NCI-H69 (cell line): ENCODE measurements around the gene TPCN1.
A peak's percentile ranks its signal among the peaks of the same experiment; 100 is the strongest.

ENCODE experiments used
- DNase-seq: peaks from one replicate; lab custom pipeline; 2025; lab: John Stamatoyannopoulos, UW

The TPCN1 gene

DNA sequence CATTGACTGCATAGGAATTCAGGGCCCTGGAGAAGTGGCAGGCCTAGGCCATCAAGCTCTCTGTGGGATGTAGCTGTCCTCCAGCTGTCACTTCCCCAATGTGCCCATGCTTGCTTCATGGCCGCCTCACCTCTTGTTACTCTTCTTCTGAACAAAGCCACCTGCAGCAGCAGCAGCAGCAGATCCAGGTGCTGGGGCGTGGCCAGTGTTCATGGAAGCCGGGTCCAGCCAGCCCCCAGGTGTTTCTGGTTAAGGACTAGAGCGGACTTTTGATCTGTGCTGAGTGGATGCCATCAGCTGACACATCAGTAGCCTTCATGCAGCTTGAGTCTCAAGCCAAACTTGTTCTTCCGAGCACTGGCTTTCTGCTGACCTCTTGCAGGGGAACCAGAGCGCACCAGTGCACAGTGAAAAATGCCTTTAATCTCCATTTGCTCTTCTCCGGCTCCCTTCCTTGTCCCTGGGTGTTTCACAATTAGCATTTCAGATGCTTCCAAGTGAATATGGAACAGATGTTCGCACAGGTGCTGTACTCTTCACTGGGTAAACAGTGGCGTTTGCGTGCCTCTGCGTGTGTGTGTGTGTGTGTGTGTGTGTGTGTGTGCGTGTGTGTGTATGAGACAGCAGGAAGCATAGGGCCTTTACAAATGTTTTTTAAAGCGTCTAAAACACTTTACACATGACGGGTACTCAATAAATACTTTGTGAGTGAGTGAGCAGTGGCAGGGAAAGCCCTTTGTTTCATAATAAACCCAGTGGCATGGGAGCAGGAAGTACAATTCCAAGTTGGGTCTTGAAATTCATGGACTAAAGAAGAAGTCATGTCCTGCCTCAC lies 20.1 kb downstream of the TPCN1 start:
- DNase-seq: peak; percentile 97

DNA sequence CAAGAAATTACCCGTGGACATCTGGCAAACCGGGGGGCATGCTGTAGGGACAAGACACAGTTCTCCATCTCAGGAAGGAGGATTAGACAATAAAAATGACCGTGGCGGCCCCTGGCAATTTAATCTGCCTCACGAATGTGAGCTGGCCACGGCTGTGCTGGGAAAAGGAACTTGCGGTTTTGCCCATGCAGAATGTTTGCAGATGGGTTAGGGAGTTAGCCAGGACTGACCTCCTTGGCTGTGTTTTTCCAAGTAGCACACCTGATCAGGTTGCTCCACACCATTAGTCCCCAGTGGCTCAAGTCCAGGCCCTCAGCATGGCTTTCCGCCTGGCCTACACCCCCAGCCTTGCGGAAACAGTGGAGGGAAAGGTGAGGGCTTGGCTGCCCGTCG lies 20.8 kb downstream of the TPCN1 start:
- DNase-seq: peak; percentile 78

DNA sequence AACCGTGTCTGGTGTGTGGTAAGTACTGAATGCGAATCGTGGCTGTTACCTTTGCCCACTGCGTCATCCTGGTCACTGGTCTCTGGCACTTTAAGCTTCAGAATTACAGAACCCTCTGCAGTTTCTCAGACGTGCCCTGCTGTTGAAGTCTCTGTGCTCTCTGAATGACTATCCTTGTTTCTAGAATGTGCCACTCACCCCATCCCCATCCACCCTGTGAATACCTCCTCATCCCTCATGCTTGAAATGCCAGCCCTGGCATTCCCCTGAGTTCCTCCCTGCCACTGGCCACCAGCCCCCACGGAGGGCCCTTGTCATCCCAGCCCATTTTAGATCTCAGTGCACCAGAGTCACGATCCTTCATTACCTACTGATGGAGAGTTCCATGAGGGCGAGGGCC lies 21.3 kb downstream of the TPCN1 start:
- no peak for DNase-seq

DNA sequence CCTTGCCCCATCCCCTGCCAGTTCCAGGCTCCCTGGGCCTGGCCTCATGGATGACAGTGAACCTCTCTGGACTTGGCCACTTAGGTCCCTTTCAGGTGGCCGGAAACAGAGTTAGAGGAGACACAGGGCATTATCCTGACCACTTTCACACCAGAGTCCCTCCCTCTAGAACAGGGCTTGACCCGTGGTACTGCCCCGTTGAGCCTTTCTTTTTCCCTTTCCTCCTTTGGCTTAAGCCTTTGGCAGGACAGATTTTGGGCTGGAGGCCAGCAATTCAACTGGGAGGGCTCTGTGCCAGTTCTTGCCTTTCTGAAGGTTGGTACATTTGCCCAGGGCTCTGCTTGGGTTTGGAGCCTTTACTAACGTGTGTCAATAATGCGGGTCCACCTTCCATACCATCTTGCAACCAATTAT lies 22.8 kb downstream of the TPCN1 start:
- DNase-seq: peak; percentile 76

DNA sequence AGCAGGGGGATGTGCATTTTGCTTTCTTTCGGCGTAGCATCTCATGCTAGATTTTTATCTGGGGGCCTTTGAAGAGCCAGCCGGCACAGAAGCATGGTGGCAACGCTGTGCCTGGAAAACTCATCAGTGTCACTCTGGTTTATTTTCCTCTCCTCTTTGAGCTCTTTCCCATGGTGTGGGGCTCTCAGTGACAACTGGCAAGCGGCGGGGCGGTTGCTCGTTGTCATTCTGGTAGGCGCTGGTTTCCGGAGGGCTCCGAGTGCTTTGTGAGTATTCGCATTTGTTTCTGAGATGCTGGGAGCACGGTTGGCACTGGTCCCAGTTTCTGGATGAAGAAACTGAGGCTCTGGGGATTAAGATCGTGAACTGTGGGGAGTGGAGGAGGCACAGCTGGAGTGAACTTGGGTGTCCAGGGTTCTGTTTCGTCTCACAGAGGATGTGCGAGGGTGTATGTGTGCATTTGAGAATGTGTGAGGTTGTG lies 23.3 kb downstream of the TPCN1 start:
- no peak for DNase-seq

DNA sequence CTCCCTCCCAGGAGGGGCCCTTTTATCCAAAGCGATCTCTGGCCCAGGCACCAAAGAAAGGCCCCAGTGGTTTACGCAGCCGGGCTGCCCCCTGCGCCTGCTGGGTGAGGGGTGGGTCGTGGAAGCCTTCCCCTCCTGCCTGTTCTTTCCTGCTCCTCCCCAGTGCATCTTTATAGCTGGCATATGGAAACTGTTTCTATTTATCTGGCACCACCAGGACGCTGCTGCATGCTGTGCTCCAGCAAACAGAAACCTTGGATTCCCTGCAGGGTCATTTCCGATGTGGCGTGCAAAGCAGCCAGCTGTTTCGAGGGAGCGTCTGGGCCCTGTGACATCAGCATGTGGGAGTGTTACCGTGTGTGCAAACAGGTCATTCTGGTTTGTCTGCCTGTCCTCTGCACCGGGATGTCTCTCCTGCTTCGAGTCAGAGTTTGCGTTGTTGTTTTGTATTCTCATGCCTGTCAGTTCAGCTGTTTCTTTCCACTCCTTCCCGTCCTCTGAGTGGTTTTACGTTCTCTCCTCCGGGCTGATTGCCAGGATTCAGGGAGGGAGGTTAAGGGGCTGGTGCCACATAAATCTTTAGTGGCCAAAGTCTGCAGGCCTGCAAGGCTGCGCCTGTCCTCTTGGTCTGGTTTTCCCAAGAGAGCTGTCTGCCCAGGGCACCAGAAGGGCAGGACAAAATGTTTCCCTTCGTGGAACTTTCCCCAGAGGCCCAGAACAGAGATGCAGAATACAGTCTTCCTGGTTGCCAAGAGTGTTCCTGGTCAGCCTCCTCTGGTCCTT lies 24.6 kb downstream of the TPCN1 start:
- peak; percentile 99 for DNase-seq

DNA sequence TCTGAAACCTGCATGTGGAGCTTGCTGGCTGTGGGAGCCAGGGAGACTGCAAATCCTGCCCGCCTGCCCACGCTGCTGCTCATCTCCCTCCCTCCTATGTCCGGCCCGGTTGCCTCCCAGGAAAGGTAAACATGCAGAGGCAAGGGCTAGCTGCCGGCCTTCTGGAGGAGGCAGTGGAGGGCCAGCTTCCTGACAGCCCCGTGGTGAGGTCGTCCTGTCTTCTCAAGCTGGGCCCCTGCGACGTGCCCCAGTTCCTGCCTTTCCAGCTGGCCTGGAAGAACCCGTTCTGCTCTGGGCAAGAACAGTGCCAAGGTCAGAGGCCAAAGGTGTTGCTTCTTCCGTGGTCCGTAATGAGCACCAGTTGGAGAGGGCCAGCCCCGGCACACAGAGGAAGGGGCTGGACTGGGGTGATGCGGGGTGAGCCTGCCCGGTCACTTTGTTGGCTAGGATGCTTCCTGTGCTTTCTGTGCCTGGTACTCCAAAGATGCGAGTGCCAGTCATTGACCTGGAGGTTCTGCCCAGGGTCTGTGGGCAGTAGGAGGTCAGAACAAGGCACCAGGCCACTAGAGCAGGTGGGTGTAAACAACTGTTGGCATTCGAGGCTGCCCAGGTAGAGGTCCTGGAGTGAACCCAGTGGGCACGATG lies 25.3 kb downstream of the TPCN1 start:
- DNase-seq: peak; percentile 67

DNA sequence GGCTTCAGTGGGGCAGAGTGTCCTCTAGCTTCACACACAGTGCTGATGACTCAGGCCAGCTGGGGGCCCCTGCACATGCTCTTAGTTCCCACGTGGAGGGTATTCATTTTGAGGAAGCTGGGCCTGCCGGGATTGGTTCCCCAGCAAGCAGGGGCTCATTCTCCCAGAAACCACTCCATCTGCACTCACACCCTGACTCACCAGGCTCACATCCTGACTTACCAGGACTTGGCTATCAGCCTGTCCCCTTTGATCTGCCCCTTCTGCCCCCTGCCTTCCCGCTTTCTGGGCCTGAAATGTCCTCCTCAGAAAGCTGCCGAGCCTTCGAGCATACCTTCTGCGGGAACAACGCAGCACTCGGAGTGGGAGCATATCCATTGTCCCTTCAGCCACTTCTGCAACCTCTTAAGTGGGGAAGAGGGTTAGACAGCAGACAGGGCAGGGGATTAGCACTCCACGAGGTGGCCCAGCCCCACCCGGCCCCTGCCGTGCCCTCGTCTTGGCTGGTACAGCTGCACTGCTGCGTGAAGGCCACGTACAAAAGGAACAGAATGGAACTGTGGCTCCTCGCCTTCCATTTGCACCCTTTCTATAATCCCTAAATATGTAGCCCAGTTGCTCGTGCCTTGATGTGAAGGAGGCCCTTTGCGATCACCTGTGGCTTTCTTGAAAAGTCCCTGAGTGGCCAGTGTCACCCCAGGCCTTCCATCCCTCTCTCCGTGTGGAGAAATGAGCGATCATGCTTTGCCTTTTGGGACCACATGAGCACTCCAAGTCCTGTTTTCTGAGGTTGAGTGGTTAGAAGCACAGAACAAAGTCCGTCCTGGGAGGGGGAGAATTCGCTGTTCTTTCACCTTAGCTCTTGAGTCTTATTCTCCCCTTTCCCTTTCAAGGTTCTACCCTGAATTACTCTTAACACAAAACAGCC lies 26.1 kb downstream of the TPCN1 start:
- DNase-seq: no peak

DNA sequence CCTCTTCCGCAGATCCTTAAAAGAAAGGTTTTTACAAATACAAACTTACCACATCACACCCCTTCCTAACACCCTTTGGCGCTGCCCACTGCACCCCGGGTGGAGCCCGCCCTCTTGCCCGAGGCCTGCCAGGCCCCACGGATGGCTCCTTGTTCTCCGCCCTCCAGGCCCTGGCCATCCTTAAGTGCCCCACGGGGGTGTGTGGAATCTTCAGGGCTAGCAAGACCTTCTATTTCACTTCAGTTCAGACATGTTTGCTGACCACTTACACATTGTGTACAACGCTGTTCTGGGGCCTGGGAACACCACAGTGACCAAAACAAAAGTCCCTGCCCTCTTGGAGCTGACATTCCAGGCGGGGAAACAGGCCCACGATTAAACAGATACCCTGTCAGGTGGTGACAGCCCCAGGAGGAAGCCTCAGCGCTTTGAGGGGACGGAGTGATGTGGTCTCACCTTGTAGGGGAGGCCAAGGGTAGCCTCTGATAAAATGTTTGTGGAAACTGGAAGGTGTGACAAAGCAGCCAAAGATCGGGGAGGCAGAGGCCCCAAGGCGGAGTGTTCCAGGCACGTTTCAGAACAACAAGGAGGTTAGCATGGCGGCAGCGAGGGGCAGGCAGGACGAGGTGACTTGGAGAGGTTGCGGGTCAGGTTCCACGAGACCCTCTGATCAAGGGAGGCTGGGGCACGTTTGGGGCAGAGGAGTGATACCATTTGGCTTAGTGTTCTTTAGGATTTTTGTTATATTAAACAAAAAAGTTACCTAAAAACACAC lies 27.0 kb downstream of the TPCN1 start:
- DNase-seq: no peak

DNA sequence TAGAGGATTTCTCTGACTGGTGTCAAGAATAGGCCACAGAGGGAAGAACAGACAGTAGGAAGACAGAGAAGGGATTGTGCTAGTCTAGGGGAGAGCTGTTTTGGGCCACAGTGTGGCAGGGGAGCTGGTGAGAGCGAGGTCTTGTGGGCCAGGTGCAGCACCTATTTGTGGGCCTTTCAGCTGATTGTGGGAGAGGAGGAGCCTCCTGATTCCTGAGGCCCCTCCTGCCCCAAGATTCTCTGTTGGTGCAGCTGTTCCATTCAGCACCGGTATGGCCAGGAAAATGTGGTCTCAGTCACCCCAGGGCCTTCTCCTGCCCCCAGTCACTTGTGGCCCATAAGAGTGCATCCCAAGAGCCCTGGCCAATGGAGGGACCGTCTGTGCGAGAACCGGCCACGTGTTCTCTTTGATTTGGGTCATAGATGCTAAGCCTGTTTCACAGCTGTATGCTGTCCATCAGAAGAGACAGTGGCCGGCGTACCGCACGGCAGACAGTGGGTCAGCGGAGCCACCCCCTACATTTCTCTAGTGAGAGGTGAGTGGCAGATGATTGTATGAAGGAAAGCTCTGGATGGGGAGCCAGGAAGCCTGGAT lies 27.7 kb downstream of the TPCN1 start:
- DNase-seq: no peak

DNA sequence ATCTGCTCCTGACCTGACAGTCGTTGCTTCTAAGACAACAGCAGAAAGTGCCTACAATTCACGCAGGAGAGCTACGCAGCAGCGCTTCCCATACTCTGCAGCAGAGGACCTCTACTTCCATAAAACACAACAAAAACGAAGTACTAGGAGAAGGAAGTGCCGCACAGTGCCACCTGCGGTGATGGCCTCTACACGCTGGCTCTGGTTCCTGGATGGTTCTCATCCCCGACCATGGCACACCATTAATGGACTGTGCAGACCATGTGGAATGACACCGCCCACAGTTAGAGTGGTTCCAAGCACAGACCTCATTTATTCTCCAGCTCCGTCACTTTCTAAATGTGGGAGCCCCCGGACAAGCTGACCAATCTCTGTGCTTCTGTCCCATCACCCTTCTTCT lies 28.3 kb downstream of the TPCN1 start:
- DNase-seq: no peak

DNA sequence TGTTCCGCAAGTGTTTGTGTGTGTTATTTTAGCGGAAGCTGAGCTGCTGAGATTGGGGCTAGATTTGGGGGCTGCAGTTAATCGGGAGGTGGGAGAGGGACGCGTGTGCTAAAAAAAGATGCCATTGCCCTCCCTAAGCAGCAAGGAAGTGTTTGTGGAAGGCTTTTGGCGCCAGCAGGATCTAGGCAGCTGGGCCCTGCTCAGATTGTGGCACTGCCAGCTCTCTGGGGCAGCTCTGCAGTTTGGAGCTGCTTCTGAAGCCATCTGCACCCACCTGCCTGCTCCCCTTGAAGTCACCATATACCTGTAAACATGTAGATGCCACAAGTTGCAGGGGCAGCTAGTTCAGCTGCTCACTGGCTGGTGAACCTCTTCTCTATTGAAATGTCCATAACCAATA lies 28.8 kb downstream of the TPCN1 start:
- no peak for DNase-seq

DNA sequence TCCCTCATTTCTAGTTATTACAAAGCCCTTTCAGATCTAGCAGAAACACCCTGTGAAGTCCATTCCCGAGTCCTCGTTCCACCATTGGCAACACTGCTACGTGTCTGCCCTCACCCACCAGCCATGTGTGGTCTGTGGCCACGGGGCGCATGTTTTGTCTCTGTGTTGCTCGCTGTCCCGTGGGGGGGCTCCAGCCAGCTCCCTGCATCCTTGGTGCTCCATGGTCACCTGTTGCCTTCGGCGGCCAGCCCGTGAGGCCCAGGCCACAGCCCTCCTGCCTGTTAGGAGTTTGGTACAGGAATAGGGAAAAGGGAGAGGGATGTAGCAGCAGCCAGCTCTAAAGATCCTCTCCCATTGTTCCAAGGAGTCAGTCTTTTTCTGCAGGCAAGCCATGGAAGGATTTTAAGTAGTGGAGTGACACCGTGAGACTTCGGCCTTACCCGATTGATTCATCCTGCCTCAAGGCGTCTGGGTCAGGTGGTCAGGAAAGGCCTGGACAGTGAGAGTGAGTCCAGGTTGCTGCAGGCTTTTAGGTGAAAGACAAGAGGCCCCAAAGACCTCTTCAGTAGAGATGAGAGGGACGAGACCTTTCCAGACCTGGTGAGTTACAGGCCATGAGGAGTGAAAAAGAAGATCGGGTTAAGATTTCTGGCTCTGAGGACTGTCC lies 30.3 kb downstream of the TPCN1 start:
- DNase-seq: no peak

DNA sequence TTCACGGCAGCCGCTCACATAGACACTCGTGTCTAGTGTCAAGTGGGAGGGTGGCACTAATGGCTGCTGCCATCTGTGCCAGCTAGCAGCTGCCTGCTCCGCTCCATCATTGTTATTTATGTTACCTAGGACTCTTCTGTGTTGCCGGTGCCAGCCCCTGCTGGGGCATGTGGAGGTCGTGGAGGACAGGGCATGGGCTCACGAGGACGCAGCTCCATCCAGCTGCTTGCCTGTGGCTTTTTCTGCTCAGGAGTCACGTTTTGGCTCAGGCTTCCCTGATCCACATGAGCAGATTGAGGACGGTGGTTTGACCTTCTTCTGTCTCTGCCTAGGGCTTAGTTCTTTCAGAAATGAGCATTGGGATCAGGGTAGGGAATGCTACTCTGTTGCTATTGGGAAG lies 31.2 kb downstream of the TPCN1 start:
- DNase-seq: peak; percentile 27

DNA sequence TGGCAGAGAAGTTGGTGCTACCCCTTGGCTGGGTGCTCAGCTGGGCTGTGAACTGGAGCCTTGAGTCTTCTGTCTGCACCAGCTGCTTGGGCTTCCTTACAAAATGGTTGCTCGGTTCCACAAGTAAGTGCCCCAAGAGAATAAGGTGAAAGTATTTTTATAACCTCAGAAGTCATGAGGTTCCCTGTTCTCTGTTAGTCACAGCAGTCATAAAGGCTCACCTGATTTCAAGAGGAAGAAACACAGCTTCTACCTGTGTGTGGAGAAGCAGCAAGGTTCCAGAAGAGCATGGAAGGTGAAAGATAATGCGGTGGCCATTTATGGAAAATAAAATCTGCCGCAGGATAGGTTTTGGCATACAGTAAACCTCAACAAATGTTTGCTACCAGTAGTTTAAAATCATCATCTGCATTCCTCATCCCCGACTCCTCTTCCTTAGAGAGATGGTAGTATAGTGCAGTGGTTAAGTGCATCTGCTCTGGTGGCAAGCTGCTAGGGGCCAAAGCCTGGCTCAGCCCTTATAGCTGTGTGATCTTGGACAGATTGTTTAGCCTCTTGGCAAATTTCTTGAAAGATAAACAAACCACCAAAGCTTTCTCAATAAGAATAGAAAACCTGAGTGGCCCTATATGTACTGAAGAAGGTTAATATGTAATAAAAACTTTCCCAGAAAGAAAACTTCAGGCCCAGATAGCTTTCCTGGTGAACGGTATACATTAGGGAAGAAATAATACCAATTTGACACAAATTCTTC lies 32.4 kb downstream of the TPCN1 start:
- DNase-seq: no peak

DNA sequence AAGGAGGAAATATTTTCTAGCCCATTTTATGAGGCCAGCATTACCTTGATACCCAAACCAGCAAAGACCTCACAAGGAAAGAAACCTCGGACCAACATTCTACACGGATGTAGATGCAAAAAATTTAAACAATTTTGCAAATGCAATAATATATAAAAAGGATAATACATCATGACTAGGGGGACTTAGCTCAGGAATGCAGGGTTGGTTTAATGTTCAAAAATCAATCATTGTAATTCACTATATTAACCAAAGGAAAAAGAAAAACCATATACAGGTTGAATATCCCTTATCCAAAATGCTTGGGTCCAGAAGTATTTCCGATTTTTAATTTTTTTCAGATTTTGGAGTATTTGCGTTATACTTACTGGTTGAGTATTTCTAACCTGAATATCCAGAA lies 33.0 kb downstream of the TPCN1 start:
- no peak for DNase-seq

DNA sequence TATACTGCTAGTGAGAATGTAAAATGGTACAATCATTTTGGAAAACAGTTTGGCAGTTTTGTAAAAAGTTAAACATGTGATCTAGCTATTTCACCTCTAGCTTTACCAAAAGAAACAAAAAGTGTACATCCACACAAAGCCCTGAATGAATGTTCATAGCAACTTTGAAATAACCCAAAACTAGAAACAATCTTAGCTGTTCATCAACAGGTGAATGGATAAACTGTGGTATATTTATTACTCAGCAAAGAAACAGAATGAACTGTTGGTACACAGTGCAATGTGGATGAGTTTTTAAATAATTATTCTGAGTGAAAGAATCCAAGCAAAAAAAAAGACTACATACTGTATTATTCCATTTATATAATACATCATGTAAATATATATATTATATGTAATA lies 36.3 kb downstream of the TPCN1 start:
- DNase-seq: no peak

DNA sequence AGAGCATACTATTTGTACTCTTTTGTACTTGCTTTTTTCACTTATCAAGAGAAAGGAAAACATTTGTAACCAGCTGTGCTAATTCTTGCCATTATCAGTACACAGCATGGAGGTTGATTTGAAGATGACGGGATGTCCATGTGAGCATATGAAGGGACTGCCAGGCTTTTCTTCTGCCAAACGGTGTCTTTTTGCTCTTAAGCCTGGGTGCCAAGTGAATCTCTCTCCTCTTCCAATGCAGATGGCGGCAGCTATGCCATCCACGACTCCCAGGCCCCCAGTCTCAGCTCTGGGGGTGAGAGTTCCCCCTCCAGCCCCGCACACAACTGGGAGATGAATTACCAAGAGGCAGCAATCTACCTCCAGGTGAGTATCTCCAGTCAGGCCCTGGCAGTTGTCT lies 38.9 kb downstream of the TPCN1 start:
- peak; percentile 83 for DNase-seq

DNA sequence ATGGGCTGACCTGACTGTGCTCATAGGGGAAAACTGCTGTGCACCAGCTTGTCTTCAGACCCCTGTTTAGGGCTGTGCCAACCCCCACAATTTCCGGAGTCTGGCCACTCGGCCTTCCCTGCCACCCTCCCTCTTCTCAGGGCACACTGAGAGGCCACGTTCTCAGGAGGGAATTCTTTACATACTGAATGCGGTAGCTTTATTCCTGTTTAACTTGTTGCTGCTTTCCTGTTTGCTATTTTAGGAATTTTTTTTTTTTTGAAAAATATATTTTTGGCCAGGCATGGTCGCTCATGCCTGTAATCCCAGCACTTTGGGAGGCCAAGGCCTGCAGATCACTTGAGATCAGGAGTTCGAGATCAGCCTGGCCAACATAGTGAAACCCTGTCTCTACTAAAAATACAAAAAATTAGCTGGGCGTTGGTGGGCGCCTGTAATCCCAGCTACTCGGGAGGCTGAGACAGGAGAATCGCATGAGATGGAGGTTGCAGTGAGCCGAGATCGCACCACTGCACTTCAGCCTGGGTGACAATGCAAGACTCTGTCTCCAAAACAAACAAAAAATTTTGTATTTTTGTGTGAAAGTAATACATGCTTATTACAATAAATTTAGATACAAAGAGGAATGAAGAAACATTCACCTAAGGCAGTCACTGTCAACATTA lies 39.5 kb downstream of the TPCN1 start:
- no peak for DNase-seq
